NOMO-1 treated with DMSO at 0.1 percent for 48 hours (cell line): ENCODE data around the gene FBXO3.

Experiments
- DNase-seq: peaks from one replicate; lab custom pipeline; 2025; ENCODE audit not compliant: unreplicated experiment; lab: John Stamatoyannopoulos, UW

The FBXO3 gene

DNA sequence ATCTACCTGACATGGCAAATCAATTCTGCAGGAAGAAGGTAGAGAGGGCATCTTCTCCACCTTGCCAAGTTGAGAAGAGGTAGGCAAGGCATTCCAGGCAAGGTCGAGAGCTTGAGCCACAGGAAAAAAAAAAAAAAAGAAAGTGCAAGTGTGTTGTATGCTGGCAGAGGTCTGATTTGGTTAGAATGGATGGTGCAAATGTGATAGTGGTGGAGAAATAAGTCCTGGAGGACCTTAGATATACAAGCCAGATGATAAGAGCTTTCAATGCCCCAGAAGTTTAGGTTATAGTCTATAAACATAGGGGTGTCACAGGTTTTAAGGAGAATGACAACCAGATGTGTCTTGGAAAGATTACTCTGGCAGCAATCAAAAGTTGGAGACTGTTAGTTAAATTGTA lies 1.4 kb downstream of the FBXO3 start:
- no peak for DNase-seq

DNA sequence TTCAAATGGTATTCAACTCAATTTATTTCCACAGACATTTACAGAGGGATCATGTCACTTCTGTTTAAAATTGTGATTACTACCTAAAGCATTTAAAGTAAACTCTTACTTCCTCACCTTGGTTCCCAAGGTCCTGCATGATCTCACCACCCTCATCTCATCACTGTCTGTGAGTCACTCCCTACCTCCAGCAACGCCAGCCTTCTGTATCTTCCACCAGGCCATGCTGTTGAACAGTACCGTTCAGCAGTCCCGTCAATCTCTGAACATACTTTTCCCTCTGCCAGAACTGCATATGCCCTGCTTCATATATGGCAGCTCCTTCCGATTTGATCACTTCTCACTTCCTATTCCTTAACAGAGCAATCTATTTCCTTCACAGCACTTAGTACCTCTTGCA lies 2.0 kb downstream of the FBXO3 start:
- DNase-seq: no peak

DNA sequence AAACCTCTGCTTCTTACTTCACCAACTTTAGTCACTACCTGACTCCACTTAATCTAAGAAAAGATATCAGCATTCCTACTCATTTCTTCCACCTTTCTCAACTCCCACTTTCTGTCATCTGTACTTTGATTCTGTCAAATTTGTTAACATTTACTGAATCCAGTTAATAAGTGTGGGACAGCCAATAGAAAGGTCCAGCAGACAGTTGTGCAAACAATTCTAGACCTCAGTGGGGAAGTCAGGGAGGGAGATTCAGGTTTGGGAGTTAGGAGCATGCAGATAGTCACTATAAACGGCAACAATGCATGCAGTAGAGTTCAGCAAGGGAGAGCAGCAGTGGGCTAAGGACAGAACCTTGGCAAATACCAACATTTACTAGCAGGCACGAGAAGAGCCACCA lies 4.1 kb downstream of the FBXO3 start:
- DNase-seq: no peak

DNA sequence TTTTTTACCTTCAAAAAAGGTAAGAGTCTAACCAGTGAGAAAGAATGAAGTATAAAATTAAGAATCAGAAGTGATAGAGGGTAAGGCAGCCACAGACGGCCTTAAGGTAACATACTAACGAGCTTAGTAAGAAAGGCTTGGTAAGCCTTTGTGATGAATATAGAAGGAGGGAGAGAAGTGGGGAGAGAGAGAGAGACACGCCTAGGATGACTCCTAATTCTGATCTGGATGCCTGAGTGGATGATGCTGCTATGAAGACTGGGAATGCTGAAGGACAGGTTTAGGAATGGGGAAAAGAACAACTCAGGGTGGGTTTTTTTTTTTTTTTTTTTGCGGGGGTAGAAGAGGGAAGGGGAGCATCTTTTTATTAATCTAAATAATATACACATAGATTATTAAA lies 4.8 kb downstream of the FBXO3 start:
- DNase-seq: no peak

DNA sequence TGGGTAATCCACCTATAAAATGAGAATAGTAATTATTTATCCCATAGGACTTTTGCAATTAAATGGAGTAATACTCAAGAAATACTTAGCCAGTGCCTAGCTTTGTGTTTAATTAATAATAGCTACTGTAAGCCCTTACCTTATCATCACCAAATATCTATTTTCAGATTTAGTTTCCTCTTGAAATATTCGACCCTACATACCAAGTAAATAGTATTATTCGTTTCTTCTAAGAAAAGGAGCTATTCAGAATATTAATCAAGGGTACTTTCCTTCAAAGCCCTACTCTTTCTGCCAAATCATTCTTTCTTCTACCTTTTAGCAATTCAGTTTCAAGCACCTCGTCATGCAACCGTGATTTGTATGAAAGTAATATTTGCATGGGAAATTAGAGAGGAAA lies 6.7 kb downstream of the FBXO3 start:
- DNase-seq: no peak

DNA sequence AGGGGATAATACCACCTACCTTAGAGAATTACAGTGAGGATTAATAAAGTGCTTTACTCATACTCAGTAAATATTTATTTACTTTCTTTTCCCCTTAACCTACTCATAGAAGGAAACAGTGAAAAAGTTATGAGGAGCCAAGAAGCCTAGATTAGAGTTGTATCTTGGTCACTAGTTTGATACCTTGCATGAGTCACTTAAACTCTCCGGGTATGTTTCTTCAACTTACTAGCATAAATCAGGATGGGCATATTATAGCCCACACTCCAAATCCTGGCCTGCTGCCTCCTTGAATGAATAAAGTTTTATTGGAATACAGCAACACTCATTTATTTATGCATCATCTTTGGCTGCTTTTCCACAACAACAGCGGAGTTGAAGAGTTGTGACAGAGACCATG lies 8.2 kb downstream of the FBXO3 start:
- no peak for DNase-seq

DNA sequence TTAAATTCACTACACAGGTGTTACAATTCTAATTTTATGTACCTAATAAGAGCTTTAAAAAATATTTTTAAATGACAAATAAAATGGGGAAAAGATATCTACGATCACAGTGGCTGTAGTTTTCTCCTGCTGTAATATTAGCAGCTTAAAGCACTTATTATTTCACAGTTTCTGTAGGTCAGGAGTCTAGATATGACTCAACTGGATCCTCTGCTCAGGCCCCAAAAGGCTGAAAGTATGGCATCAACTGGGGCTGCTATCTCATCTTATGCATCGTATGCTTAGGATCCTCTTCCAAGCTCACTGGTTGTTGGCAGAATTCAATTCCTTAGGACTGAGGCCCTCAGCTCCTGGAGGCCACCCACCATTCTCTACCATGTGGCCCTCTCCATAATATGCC lies 12.8 kb downstream of the FBXO3 start:
- DNase-seq: no peak

DNA sequence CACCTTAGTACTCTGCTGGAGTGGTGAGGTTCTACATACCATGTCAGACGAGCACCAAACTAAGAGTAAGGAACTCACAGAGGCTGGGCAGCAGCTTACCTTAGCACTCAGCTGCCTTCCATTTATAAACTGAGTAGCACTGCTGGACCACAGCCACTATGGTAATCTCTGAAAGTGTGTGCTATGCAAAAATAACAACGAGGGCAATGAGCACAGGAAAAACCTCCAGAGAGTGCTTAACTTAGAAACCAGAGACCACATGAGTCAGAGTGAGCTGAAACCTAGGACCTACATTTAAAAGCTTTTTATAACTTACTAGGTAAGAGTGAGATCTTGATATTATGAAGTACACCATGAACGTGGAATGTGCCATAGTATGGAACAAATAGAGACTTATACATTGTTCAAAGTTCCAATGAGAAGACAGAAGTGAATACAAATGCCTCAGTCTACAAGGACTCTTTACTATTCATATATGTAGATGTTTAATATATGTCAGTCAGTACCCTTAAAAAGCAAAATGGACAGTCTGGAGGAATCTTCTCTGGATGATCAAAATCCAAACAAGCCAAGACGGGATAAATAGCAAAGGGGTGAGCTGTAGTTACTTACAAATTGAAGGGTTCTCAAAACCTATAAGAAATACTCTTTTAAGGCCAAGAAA lies 20.9 kb downstream of the FBXO3 start:
- no peak for DNase-seq

DNA sequence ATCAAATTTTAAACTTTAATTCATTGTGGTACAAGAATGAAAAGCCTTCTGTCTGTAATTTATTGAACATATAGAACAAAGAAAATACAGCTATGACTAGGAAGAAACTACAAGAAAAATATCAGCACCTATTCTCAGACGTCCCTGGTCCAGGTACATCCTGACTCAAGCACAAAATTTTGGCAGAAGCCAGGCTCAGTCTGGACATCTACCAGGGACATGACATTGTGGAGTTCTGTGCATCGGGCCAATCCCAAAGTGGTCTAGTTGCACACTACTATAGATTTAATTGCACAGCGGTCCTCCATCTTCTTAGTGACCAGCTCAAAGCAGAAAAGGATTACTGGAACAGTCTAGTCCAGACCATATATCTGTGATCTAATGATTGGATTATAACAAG lies 22.4 kb downstream of the FBXO3 start:
- DNase-seq: no peak

DNA sequence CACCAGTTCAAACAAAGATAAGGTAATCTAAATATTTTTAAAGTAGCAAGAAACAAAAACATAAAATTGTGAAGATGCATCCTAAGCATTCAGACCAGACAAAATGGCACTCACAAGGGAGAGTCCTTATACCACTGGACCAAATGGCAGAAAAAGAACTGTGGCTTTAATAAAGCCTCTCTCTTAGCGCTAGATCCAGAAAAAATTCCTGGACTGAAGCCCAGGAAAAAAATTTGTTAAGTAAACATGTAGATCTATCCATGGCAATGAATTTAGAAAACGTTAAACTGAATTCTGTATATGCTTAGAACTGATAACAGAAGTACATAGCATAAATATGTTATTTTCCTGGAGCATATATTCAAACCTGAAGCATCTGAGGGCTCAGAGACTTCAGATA lies 26.3 kb downstream of the FBXO3 start:
- DNase-seq: no peak

DNA sequence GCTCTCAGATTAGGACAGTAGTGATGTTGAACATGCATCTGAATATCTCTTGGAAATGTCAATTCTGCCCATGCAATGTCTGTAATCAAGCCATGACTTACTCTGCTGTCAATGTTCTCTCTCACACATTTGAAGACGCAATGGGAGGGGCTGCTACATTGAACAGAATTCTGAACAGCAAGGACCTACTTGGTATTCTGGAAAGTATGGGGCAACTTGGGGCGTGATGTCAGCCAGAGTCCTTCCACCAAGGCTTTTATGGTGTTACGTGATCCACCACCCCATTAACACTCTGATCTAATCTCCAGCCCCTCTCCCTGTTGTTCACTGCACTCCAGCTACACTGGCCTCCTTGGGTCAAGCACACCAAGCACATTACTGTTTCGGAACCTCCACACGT lies 31.0 kb downstream of the FBXO3 start:
- DNase-seq: no peak

DNA sequence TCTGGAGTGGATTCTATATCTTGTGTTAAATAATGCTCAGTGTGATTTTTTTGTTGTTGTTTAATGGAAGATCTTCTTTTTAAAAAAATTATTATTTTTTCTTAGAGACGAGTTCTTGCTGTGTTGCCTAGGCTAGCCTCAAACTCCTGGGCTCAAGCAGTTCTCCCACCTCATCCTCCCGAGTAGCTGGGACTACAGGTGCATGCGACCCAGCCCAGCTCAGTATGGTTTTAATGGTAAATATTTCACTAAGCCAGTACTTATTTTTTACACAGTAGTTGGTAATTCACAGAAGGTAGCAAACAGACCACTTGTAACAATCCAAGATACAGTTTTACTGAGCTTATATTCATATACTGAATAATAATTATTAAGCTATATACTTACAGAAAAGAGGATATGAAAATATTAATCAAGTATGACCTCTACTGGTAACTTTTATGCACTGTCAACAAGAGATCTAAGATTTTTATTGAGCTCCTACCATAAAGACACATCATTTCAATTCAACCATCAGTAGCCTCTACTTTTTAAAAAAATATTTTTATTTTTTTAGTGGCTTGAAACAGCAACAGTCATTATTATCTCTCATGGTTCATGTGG lies 32.0 kb downstream of the FBXO3 start:
- peak; percentile 20 for DNase-seq

DNA sequence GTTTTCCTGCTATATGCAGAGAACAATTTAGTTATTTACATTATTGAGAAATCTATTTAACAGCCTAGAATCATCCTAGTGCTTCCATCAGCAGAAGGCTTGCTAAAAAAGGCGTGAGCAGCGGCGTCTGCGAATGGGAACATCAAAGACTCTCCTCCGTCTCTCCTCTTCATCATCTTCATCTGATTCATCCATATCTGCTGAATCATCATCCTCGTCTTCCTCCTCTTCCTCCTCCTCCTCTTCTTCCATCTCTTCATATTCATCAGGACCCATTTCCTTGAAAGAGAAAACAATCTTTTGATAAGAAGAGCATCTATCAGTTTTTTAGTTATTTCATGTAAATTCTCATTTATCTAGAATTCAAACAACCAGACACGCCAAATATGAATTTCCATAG lies 32.5 kb downstream of the FBXO3 start:
- DNase-seq: no peak

DNA sequence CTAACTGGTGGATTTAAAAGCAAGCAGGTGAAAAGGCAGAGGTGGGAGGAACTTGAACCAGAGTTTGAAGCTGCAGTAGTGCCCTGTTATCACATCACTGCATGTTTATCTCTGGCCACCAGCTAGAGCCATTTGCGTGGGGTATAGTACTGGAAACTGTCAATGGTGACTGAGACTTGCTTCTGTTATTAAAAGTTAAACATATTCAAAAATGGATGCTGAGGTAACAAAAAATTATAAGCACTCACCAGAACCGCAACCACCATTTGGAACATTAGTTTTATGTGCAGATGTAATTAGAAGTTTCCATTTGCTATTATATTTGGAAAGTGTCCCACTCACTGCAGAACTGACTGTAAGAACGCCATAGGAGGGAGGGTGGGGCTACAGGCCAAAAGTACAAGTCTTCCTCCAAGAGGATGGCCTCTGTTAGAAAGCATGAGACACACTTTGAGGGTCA lies 36.9 kb downstream of the FBXO3 start:
- DNase-seq: no peak

DNA sequence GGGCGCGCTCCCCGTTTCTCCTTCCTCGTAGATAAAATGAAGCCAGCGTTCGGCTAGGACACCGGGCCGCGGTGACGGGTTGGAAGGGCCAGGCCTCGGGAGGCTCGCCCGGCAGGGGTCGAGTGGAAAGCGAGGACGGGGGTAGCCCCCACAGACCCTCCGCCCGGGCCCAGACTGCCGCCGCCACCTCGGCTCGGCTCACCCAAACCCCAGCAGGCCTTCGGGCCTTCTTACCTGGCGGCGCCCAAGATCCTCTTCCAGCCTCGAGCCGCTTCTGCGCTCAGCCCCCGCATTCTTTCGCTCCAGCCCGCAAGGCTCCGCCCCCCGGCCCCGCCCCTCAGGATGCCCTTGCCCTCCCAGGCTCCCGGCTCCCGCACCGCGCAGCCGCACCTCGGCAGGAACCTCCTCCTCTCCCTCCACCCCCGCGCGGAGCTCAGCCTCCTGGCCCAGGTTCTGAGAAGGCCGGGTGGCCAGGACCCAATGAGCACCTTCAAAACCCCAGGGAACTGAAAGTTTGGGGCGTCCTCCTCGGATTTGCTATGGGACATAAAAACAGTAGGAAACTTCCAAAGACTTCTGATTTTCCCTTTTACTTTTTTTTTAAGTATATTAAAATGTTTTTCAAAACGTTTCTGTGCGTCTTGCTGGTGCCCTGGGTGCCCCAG lies 38.0 kb downstream of the FBXO3 start, which contains the start of gene CD59:
CD59 (minus strand) TSS at position 276 of the 665 bp plus-strand sequence. CDS start 13,978 bp downstream, outside the sequence.
- peak; percentile 31 for DNase-seq

DNA sequence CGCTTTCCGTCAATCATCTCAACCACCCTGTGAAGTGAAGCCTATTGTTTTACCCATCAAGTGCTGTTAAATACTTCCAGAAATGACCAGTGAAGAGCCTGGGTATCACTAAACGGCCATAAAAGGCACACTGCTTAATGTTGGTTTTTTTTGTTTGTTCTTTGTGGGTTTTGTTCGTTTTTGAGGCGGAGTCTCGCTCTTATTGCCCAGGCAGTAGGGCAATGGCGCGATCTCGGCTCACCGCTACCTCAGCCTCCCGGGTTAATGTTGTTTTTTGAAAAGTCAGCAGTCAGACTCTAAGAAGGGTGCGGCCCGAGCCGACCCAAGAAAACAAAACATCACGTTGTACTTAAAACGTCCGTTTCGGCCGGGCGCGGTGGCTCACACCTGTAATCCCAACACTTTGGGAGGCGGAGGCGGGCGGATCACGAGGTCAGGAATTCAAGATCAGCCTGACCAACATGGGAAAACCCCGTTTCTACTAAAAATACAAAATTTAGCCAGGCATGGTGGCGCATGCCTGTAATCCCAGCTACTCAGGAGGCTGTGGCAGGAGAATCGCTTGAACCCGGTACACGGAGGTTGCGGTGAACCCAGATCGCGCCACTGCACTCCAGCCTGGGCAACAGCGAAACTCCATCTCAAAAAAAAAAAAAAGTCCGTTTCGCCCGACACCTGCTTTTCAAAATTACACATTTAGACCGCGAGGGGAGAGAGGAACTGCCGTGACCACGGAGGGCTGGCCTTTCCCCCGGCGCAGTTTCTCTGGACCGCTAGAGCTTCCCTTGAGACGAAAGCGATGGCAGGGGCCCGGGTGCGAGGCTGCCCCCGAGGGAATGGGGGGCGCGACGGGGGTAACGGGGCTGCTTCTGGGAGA lies 38.8 kb downstream of the FBXO3 start:
- peak; percentile 60 for DNase-seq

DNA sequence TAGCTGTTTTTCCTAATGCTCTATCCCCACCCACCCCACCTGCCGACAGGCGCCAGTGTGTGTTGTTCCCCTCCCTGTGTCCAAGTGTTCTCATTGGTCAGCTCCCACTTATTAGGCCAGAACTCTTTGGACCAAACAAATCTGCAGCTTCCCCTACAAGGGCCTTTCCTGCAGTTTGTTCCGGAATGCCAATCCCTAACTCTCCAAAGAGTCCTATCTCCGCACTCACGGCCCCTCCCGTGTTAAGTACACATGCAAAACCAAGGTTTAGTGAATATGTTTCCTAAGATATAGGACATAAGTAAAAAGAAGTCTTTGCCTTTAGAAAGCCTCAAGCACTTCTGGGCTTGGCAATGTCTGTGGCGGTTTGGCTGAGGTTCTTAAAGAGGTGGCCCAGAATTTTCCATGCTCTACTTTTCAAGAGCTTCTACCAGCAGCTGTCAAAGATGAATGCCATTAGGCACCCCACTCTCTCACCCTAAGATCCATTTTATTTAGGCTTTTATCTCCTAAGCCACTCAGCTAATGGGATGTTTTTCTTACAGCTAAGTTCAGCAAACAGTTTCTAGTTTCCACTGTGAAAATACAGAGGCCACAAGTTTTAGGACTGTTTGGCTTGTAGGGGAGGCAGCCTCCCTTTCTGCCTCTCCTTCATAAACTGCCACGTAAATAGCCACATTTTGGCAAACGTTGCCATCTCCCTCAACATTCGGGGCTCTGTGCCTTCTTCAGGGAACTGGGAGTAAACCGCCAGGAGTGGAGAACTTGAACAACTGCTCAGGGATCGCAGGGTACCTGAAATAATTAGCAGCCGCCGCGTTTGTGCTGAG lies 39.7 kb downstream of the FBXO3 start:
- no peak for DNase-seq

DNA sequence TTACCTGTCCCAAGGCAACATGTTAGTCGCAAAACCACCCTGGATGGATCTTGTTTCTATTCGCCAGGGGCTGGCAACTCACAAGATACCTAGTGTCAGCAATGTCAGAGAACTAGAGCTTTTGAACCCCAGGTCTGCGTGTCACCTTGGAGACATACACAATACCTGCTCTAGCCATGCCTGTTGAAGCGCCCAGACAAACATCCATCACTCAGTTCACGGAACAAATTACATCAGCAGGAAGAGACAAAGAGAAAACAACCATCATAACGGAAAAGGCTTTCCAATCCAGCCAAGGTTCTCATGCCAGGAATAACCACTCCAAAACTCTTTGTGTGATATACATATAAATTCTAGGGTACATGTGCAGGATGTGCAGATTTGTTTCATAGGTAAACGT lies 40.3 kb downstream of the FBXO3 start:
- DNase-seq: no peak

DNA sequence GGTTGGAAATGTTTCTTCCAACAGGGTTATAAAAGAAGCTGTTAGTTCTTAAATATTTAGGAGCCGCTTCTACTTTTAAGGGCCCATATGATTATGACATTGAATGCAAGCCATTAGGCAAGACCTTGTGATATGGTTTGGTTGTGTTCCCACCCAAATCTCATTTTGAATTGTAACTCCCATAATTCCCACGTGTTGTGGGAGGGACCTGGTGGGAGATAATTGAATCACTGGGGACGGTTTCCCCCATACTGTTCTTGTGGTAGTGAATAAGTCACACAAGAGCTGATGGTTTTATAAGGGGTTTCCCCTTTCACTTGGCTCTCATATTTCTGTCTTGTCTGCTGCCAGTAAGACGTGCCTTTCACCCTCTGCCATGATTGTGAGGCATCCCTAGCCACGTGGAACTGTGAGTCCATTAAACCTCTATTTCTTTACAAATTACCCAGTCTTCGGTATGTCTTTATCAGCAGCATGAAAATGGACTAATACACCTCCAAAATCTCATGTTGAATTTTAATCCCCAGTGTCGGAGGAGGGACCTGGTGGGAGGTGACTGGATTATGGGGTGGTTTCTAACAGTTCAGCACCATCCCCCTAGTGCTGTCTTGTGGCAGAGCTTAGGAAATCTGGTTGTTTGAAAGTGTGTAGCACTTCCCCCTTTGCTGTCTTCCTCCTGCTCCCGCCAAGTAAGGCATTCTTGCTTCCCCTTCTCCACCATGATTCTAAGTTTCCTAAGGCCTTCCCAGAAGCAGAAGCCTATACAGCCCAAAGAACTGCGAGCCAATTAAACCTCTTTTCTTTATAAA lies 42.4 kb downstream of the FBXO3 start:
- DNase-seq: peak; percentile 52

DNA sequence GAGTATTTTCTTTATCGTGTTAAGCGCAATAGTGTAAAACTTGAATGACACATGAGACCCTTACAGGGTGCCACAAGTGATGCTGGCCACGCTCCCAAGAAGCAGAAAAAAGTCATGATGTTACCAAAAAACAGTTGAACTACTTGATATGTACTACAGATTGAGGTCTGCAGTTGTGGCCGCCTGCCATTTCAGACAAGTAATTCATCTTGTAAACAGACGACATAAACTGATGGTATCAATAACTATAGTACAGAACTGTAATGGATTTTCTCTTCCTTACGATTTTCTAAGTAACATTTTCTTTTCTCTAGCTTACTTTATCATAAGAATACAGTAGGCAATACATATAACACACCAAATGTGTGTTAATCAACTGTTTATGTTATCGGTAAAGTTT lies 43.6 kb downstream of the FBXO3 start:
- DNase-seq: no peak
